ENCODE measurements around the gene UBAP1L. TPM values are rescaled to one million over a fixed set of nuclear protein-coding genes. Genes with fewer than 3 reads are reported as not detected.

The UBAP1L gene
- total RNA-seq, 1 donor from 2014 or later, result 6.0 TPM

GRCh38 chr15:65086680-65087111 lies 28.3 kb downstream of the UBAP1L start:
- no peaks in the 10 kb centered on the region for H3K9me3 Mint-ChIP-seq
- peaks cover 11% of the 10 kb centered on the region for H3K4me1 Mint-ChIP-seq (ENCODE audit: low read depth)
- no peak for DNase-seq (ENCODE audit: low spot score)
- no peak overlapping the region for H3K27ac Mint-ChIP-seq
- H3K4me3 Mint-ChIP-seq (ENCODE audit: low read depth), result no peak overlapping the region
- intact Hi-C loops (cut with micrococcal nuclease), result no loop called here
- H3K36me3 Mint-ChIP-seq (ENCODE audit: low read depth), result no peaks in the 10 kb centered on the region
- H3K27me3 Mint-ChIP-seq (ENCODE audit: low read depth), result peaks cover 20% of the 10 kb centered on the region

GRCh38 chr15:65085990-65086679 lies 28.9 kb downstream of the UBAP1L start:
- Mint-ChIP-seq H3K4me1 (ENCODE audit: low read depth) (peaks cover 11% of the 10 kb centered on the region), H3K9me3 (no peaks in the 10 kb centered on the region), H3K27me3 (ENCODE audit: low read depth) (peaks cover 20% of the 10 kb centered on the region), H3K4me3 (ENCODE audit: low read depth) (no peak overlapping the region), H3K36me3 (ENCODE audit: low read depth) (no peaks in the 10 kb centered on the region), H3K27ac (no peak overlapping the region)
- no peak for DNase-seq (ENCODE audit: low spot score)
- intact Hi-C loops (cut with micrococcal nuclease), result no loop called here

- H3K4me1 Mint-ChIP-seq (ENCODE audit: low read depth), result peaks cover 11% of the 10 kb centered on the region
- no peak for DNase-seq (ENCODE audit: low spot score)
- H3K27ac Mint-ChIP-seq, result no peak overlapping the region
- H3K4me3 Mint-ChIP-seq (ENCODE audit: low read depth), result no peak overlapping the region
- no peaks in the 10 kb centered on the region for H3K9me3 Mint-ChIP-seq
- intact Hi-C loops (cut with micrococcal nuclease), result no loop called here
- H3K36me3 Mint-ChIP-seq (ENCODE audit: low read depth), result no peaks in the 10 kb centered on the region
- peaks cover 23% of the 10 kb centered on the region for H3K27me3 Mint-ChIP-seq (ENCODE audit: low read depth)
Measured at GRCh38 chr15:65085207-65085753, 29.7 kb downstream of the UBAP1L start.

- intact Hi-C loops (cut with micrococcal nuclease), result no loop called here
- Mint-ChIP-seq H3K27ac (no peak overlapping the region), H3K36me3 (ENCODE audit: low read depth) (no peaks in the 10 kb centered on the region), H3K4me3 (ENCODE audit: low read depth) (no peak overlapping the region), H3K9me3 (no peaks in the 10 kb centered on the region), H3K27me3 (ENCODE audit: low read depth) (peaks cover 23% of the 10 kb centered on the region), H3K4me1 (ENCODE audit: low read depth) (peaks cover 11% of the 10 kb centered on the region)
- no peak for DNase-seq (ENCODE audit: low spot score)
Measured at GRCh38 chr15:65084500-65085206, 30.3 kb downstream of the UBAP1L start.

- H3K9me3 Mint-ChIP-seq, result no peaks in the 10 kb centered on the region
- intact Hi-C loops (cut with micrococcal nuclease), result no loop called here
- H3K27me3 Mint-ChIP-seq (ENCODE audit: low read depth), result peaks cover 31% of the 10 kb centered on the region
- H3K27ac Mint-ChIP-seq, result no peak overlapping the region
- H3K4me1 Mint-ChIP-seq (ENCODE audit: low read depth), result peaks cover 11% of the 10 kb centered on the region
- no peak overlapping the region for H3K4me3 Mint-ChIP-seq (ENCODE audit: low read depth)
- no peak for DNase-seq (ENCODE audit: low spot score)
- H3K36me3 Mint-ChIP-seq (ENCODE audit: low read depth), result no peaks in the 10 kb centered on the region
Measured at GRCh38 chr15:65083262-65083701, 31.7 kb downstream of the UBAP1L start.

GRCh38 chr15:65082303-65082953 lies 32.6 kb downstream of the UBAP1L start:
- Mint-ChIP-seq H3K9me3 (no peaks in the 10 kb centered on the region), H3K27me3 (ENCODE audit: low read depth) (peaks cover 38% of the 10 kb centered on the region), H3K36me3 (ENCODE audit: low read depth) (no peaks in the 10 kb centered on the region), H3K4me1 (ENCODE audit: low read depth) (peaks cover 14% of the 10 kb centered on the region), H3K4me3 (ENCODE audit: low read depth) (no peak overlapping the region), H3K27ac (peak overlapping the region; percentile 17)
- intact Hi-C loops (cut with micrococcal nuclease), result no loop called here
- no peak for DNase-seq (ENCODE audit: low spot score)

- Mint-ChIP-seq H3K27ac (no peak overlapping the region), H3K9me3 (no peaks in the 10 kb centered on the region), H3K4me3 (ENCODE audit: low read depth) (no peak overlapping the region), H3K36me3 (ENCODE audit: low read depth) (no peaks in the 10 kb centered on the region), H3K4me1 (ENCODE audit: low read depth) (peaks cover 14% of the 10 kb centered on the region), H3K27me3 (ENCODE audit: low read depth) (peaks cover 38% of the 10 kb centered on the region)
- no peak for DNase-seq (ENCODE audit: low spot score)
- intact Hi-C loops (cut with micrococcal nuclease), result no loop called here
Measured at GRCh38 chr15:65081758-65082157, 33.2 kb downstream of the UBAP1L start.

GRCh38 chr15:65081270-65081669 lies 33.7 kb downstream of the UBAP1L start:
- H3K9me3 Mint-ChIP-seq, result no peaks in the 10 kb centered on the region
- intact Hi-C loops (cut with micrococcal nuclease), result no loop called here
- DNase-seq (ENCODE audit: low spot score), result no peak
- H3K27me3 Mint-ChIP-seq (ENCODE audit: low read depth), result peaks cover 39% of the 10 kb centered on the region
- H3K36me3 Mint-ChIP-seq (ENCODE audit: low read depth), result no peaks in the 10 kb centered on the region
- peaks cover 14% of the 10 kb centered on the region for H3K4me1 Mint-ChIP-seq (ENCODE audit: low read depth)
- no peak overlapping the region for H3K4me3 Mint-ChIP-seq (ENCODE audit: low read depth)
- H3K27ac Mint-ChIP-seq, result no peak overlapping the region

GRCh38 chr15:65079580-65079979 lies 35.4 kb downstream of the UBAP1L start:
- intact Hi-C loops (cut with micrococcal nuclease), result loop anchor here (2.0 kb wide), 1 partner anchor 47 kb away; no protein-coding TSS in a partner anchor
- Mint-ChIP-seq H3K4me3 (ENCODE audit: low read depth) (no peak overlapping the region), H3K27ac (no peak overlapping the region)

GRCh38 chr15:65077981-65078352 lies 37.0 kb downstream of the UBAP1L start:
- Mint-ChIP-seq H3K27ac (no peak overlapping the region), H3K9me3 (no peaks in the 10 kb centered on the region), H3K4me1 (ENCODE audit: low read depth) (peaks cover 12% of the 10 kb centered on the region), H3K4me3 (ENCODE audit: low read depth) (no peak overlapping the region), H3K27me3 (ENCODE audit: low read depth) (peaks cover 27% of the 10 kb centered on the region), H3K36me3 (ENCODE audit: low read depth) (no peaks in the 10 kb centered on the region)
- DNase-seq (ENCODE audit: low spot score), result peak; percentile 34
- intact Hi-C loops (cut with micrococcal nuclease), result loop anchor here (1.0 to 2.0 kb wide), 2 partner anchors 24 to 45 kb away; no protein-coding TSS in a partner anchor

More at GRCh38 chr15:65079580-65079979, 35.4 kb downstream of the UBAP1L start:
- Mint-ChIP-seq H3K9me3 (no peaks in the 10 kb centered on the region), H3K27me3 (ENCODE audit: low read depth) (peaks cover 36% of the 10 kb centered on the region), H3K36me3 (ENCODE audit: low read depth) (no peaks in the 10 kb centered on the region), H3K4me1 (ENCODE audit: low read depth) (peaks cover 14% of the 10 kb centered on the region)
- no peak for DNase-seq (ENCODE audit: low spot score)

GRCh38 chr15:65077291-65077980 lies 37.6 kb downstream of the UBAP1L start:
- Mint-ChIP-seq H3K27ac (no peak overlapping the region), H3K36me3 (ENCODE audit: low read depth) (no peaks in the 10 kb centered on the region), H3K4me3 (ENCODE audit: low read depth) (no peak overlapping the region), H3K4me1 (ENCODE audit: low read depth) (peaks cover 7% of the 10 kb centered on the region), H3K9me3 (no peaks in the 10 kb centered on the region), H3K27me3 (ENCODE audit: low read depth) (peaks cover 21% of the 10 kb centered on the region)
- intact Hi-C loops (cut with micrococcal nuclease), result no loop called here
- no peak for DNase-seq (ENCODE audit: low spot score)

GRCh38 chr15:65076486-65077290 lies 38.3 kb downstream of the UBAP1L start, which contains the start of gene KBTBD13:
Gene KBTBD13 (plus strand): TSS chr15:65076746. CDS start chr15:65076816, 70 bp downstream.
- no peaks in the 10 kb centered on the region for H3K9me3 Mint-ChIP-seq
- H3K36me3 Mint-ChIP-seq (ENCODE audit: low read depth), result no peaks in the 10 kb centered on the region
- intact Hi-C loops (cut with micrococcal nuclease), result no loop called here
- peaks cover 3% of the 10 kb centered on the region for H3K4me1 Mint-ChIP-seq (ENCODE audit: low read depth)
- H3K27me3 Mint-ChIP-seq (ENCODE audit: low read depth), result peaks cover 19% of the 10 kb centered on the region
- no peak within 1 kb of the TSS for H3K27ac Mint-ChIP-seq
- no peak for DNase-seq (ENCODE audit: low spot score)
- H3K4me3 Mint-ChIP-seq (ENCODE audit: low read depth), result no peak within 1 kb of the TSS

All from activated T-helper 2 cell treated with anti-CD3 and anti-CD28 coated beads, Interferon-gamma antibody, Interleukin-2, Interleukin-4, amounts not matched to agents 10 μg/mL and 5 μg/mL and 100 μg/mL, durations not matched to agents 14 hours and 24 hours and 36 hours (primary cell).